Measurements from ENCODE around the gene CCR7.
"Not testable (repeated sequence)": the region's sequence is repeated elsewhere in the genome, so short reads cannot be mapped to it uniquely, and the experiment has no call there.

CCR7 gene

DNA sequence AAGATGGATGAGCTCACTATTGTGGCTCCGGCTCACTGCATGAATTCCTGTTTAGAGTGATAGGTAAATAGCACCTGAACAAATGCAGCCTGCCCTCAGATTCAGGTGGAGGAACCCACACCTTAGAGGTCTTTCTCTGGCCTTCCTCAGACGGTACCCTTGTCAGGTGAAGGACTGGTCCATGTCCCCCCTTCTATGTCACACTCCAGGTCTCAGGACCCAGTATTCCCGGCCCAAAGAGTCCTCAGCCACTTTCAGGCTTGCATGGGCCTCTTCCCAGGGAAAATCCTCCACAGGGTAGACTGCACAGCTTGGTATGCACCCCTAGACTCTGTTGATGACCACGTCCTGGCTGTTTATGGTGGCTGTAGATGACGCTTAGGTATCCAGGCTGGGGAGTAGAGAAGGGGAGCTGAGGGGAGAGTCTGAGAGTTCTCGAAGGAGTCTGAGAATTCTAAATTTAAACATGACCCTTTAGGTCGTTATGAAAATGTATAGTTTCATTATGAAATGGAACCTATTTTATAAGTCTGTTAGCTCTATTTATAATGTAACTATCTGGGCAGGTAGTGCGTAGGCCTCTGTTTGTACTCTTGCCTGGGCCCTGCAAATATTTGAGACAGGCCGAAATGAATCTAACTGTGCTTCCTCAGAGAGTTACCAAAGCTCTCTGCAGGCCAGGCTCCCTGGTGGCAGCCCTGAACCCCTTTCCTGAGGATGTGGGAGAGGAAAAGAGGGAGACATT is 32.5 kb upstream of the CCR7 start:
- DNase-seq (ENCODE audit: low read depth in 2 of 2), result no peak

DNA sequence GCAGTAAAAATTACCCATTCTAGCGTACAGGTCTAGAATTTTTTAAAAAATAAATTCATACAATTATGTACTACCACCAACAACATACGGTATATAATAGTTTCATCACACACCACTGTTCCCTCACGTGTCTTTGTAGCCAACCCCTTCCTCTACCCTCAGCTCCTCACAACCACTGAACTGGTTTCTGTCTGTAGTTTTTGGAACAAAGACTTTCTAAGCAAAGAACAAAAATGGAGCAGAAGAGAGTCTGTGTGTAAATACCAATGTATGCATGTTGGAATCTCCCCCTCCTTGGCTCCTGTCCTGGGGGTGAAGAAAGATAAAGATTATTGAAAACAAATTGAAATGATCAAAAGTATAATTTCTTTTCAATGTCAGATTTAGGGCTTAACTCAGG is 31.9 kb upstream of the CCR7 start:
- no peak for DNase-seq (ENCODE audit: low read depth in 2 of 2)

DNA sequence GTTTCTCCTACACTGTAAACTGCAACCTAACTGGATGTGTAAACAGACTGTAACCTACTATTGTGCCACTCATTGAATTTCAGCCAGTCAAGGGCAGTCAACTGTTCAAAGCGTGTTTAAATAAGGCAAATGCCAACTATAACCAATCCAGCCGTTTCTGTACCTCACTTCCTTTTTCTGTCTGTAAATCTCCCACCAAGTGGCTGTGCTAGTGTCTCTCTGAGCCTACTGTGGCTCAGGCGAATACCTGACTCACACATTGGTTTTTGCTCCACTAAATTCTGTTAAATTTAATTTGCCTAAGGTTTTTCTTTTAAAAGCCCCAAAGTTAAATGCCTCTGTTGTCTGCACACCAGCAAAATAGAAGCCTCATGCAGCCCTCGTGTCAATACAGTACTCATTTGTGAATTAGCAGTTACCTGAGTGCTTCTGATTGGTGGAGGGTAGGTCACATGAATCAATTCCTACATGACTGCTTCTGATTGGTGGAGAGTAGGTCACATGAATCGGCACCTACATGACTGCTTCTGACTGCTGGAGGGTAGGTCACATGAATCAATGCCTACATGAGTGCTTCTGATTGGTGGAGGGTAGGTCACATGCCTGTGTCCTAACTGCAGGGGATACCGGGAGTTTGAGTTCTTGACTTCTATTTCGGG is 31.1 kb upstream of the CCR7 start:
- no peak for DNase-seq (ENCODE audit: low read depth in 2 of 2)

DNA sequence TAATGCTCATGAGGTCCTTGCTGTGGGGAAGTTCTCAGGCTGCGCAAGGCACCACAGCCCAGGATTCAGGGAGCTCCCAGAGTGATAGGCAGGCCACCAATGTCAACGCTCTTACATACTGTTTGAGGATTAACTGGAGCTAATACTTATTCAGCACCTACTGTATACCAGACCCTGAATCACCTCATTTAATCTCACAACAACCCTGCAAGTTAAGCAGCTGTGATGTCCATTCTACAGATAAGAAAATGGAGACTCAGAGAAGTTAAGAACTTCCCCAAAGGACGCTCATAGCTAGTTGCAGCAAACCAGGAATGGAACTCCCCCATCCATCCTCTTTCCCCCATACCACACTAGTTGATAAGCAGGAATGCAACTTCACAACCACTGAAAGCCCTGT is 25.5 kb upstream of the CCR7 start:
- DNase-seq (ENCODE audit: low read depth in 2 of 2), result no peak

DNA sequence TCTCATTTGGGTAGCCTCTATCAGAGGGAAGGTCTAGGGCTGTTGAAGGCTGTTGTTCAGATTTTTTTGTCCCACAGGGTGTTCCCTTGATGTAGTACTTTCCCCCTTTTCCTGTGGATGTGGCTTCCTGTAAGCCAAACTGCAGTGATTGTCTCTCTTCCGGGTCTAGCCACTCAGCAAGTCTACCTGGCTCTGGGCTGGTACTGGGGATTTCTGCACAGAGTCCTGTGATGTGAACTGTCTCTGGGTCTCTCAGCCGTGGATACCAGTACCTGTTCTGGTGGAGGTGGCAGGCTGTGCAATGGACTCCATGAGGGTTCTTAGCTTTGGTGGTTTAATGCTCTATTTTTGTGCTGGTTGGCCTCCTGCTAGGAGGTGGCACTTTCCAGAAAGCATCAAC is 23.3 kb upstream of the CCR7 start:
- no peak for DNase-seq (ENCODE audit: low read depth in 2 of 2)

DNA sequence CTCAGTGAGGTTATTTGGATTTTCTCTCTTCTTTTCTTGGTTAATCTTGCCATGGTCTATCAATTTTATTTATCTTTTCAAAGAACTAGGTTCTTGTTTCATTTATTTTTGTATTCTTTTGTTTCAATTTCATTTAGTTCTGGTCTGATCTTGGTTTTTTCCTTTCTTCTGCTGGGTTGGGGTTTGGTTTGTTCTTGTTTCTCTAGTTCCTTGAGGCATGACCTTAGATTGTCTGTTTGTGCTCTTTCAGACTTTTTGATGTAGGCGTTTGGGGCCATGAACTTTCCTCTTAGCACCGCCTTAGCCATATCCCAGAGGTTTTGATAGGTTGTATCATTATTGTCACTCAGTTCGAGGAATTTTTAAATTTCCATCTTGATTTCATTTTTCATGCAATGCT is 21.0 kb upstream of the CCR7 start:
- DNase-seq (ENCODE audit: low read depth in 2 of 2), result not testable (repeated sequence)

DNA sequence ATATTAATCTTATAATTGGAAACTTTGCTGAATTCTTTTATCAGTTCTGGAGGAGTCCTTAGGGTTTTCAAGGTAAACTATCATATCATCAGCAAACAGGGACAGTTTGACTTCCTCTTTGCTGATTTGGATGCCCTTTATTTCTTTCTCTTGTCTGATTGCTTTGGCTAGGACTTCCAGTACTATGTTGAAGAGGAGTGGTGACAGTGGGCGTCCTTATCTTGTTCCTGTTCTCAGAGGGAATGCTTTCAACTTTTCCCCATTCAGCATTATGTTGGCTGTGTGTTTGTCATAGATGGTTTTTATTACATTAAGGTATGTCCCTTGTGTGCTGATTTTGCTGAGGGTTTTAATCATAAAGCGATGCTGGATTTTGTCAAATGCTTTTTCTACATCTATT is 19.7 kb upstream of the CCR7 start:
- DNase-seq (ENCODE audit: low read depth in 2 of 2), result not testable (repeated sequence)

DNA sequence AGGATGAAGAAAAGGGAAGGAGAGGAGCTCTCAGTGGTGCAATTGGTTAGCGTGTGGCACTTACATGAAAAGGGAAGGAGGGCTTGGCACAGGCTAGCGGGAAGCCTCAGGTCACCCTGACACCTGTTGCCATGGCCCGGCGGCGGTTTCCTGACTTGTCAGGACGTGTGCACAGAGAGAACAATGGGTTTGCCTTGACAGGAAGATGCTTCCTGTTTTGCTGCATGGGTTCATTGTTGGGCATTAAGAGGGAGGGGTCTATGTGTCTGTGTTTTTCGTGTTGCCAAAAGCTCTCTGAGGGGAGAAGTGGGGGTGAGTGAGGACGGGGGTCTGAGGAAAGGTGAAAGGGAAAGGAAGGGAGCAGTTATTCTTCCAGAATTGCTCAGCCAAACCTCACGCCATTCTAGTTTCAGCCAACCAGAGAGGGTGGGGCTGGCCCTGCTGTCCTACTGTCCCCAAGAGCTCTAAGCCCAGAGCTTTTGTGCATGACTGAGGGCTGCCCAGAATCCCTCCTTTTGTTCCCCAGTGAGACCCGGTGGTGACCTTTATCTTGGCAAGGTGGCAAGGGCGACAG is 17.1 kb upstream of the CCR7 start:
- DNase-seq (ENCODE audit: low read depth in 2 of 2), result no peak

DNA sequence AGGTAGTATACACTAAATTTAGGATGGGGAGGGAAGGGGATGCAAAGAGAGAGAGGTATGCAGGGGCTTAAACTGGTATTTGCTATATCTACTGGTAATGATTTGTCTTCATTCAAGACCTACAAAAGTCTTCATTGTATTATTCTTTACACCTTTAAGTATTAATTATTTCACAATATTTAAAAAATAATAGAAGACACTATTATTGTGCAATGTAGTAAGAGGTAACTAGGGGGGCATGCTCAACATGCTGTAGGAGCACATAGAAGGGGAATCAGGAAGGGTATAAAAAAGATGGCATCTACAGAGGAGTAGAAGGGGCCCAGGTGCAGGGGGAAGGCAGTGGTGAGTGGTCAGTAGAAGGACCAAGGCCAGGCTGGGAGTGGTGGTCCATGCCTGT is 14.9 kb upstream of the CCR7 start:
- DNase-seq (ENCODE audit: low read depth in 2 of 2), result no peak

DNA sequence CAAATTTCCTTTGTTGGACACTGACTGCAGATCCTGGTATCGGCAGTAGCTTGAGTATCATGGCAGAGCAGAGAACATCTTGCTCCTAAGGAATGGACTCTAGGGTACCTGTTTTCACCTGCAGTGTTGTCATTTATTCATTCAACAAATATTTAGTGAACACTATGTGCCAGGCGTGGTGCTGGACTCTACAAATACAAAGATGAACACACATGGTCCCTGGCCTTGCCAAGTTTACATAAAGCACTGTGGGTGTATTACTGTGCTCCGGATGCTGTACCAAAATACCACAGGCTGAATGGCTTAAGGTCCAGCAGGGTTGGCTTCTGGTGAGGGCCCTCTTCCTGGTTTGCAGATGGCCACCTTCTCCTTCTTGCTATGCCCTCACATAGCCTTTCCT is 14.2 kb upstream of the CCR7 start:
- no peak for DNase-seq (ENCODE audit: low read depth in 2 of 2)

DNA sequence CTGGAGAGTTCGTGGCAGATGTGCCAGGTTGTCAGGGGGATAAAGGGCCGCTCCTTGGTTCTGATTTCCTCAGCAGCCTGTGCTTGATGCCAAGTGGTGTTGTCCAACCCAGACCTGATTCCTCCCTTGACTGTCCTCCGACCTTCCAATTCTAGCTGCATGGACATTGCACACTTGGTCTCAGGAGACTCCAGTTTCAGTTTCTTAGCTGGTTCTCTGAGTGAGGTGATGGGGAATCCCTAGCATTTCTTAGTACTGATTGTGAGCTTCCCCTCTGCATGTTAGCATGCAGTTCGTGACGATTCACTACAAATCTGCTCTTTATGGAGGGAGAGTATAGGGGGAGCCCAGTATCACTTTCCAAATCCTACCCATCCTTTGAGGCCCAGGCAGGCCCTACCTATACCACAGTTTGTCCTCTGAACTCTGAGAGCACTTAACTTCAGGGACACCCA is 12.4 kb upstream of the CCR7 start:
- DNase-seq (ENCODE audit: low read depth in 2 of 2), result no peak

DNA sequence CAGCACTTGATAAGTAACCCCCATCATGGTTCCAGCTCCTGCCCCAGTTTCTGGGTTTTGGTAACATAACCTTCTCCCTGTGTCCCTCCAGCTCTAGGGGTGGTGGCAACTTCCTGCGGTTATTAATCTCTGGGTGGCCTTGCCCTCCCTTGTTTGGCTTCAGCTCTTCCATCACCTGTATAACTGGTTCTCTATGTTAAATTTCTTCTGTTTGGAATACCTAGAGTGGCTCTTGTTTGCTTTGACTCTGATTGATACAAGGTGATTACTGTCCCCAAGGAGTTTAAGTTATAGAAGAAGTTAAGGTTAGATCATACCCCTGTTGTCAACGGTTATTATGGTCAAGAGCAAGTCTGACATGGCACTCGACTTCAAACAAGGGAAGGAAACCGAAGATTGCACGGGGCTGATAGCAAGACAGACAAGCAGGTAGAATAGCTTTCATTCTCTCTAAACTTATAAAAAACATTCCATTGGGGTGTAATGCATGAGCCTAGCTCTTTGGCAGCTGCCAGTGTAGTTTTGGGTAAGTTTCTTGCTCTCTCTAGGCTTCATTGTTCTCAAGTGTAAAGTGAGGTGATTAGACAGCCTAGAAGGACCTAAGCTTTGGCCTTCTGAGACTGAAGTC is 11.0 kb upstream of the CCR7 start:
- no peak for DNase-seq (ENCODE audit: low read depth in 2 of 2)

DNA sequence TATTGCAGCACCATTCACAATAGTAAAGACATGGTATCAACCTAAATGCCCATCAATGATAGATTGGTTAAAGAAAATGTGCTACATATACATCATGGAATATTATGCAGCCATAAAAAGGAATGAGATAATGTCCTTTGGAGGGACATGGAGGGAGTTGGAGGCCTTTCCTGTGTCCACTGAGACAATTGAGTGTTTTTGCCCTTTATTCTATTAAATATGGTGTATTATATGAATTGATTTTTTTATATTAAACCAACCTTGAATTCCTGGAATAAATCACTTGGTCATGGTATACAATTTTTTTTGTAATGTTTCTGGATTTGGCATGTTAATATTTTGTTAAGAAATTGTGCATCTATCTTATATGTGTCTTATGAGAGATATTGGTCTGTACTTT is 9.0 kb upstream of the CCR7 start:
- no peak for DNase-seq (ENCODE audit: low read depth in 2 of 2)

DNA sequence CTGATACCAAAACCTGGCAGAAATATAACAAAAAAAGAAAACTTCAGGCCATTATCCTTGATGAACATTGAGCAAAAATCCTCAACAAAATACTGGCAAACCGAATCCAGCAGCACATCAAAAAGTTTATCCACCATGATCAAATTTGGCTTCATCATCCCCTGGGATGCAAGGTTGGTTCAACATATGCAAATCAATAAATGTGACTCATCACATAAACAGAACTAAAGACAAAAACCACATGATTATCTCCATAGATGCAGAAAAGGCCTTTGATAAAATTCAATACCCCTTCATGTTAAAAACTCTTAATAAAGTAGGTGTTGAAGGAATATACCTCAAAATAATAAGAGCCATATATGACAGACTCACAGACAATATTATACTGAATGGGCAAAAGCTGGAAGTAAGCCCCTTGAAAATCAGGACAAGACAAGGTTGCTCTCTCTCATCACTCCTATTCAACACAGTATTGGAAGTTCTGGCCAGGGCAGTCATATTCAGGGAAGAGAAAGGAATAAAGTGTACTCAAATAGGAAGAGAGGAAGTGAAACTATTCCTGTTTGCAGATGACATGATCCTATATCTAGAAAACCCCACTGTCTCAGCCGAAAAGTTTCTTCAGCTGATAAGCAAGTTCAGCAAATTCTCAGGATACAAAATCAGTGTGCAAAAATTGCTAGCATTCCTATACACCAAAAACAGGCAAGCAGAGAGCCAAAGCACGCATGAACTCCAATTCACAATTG is 7.1 kb upstream of the CCR7 start:
- DNase-seq (ENCODE audit: low read depth in 2 of 2), result not testable (repeated sequence)

DNA sequence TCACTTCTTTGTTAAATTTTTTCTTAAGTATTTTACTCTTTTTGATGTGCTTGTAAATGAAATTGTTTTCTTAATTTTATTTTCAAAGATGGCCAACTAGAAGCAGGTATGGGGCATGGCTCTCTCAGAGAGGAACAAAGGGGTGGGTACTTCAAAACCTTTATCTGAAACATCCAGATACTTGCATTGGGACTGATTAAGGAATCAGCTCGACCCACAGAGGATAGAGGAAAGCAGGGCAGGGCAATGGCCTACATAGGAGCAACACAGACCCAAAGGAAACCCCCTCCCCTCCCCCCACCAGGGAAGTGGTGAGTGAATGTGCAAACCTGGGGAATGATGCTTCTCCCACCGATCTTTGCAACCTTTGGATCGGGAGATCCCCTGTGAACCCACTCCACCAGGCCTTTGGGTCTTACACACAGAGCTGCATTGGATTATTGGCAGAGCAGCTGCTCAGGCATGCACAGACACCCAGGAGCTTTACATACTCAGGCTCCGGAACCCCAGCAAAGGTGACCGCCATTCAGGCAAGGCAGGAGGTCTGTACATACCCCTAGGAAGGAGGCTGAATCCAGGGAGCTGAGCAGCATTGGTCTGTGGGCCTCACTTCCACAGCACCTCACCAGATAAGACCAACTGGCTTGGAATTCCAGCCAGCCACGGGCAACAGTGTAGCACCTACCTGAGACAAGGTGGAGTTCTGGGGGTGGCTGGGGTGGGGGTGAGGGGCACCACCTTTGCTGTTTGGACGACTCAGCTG is 3.0 kb upstream of the CCR7 start:
- no peak for DNase-seq (ENCODE audit: low read depth in 2 of 2)

DNA sequence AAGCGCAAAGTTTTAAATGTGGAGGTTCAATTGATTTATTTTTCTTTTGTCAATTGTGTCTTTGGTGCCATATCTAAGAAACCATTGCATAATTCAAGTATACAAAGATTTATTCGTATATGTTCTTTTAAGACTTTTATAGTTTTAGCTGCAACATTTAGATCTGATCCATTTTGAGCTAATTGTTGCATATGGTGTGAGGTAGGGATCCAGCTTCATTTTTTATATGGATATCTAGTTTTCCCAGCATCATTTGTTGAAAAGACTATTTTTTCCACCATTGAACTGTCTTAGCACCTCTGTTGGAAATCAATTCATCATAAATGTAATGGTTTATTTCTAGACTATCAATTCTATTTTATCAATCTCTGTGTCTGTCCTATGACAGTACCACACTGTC is 2.1 kb upstream of the CCR7 start:
- no peak for DNase-seq (ENCODE audit: low read depth in 2 of 2)

DNA sequence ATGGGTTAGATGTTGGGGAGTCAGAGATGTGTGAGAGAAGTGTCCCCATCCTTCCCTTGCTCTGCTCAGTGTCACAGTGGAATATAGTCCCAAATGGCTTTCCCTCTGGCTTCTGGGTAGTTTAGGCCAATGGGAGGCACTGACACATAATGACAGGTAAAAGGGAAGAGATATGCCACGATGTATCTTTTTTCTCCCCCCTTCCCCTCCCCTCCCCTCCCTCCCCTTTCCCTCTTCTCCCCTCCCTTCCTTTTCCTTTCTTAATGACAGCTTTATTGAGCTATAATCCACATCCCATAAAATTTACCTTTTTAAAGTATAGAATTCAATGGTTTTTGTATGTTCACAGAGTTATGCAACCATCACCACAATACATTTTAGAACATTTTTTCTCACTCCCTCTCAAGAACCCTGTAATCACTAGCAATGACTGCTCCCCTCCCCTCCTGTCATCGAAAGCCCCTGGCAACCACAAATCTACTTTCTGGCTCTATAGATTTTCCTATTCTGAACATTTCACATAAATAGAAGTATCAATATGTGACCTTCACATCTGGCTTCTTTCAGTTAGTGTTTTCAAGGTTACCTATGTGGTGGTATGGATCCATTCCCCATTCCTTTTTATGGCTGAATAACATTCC is 617 bp upstream of the CCR7 start:
- no peak for DNase-seq (ENCODE audit: low read depth in 2 of 2)

DNA sequence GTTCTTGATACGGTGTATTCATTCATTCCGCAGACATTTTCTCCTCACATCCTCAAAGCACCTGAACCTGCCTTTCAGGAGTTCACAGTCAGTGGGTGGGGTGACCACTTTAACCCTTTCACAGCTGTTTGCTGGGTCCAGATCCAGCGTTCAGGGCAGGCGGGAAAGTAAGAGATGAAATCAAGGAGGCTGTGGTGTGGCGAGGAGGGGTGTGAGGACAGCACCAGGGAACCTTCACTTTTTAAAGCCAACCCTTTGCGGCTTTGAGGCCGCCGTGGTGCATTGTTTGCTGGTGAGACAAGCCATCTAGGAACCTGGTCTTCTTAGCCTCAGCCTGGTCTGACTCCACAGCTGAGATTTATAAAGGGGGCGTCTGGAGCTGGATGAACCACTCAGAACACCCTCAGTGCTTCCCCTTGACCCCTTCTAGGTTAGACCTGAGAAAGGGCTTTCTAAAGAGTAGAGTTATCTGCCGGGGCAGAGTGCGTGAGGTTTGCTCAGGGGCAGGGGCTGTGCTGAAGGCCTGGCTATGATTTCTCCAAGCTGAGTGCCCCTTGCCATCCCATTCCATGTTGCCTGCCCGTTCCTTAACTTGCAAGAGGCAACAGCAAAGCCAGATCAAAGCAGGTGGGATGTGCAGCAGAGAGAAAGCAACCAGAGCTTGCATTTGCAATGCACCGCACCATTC is 933 bp downstream of the CCR7 start:
- no peak for DNase-seq (ENCODE audit: low read depth in 2 of 2)

DNA sequence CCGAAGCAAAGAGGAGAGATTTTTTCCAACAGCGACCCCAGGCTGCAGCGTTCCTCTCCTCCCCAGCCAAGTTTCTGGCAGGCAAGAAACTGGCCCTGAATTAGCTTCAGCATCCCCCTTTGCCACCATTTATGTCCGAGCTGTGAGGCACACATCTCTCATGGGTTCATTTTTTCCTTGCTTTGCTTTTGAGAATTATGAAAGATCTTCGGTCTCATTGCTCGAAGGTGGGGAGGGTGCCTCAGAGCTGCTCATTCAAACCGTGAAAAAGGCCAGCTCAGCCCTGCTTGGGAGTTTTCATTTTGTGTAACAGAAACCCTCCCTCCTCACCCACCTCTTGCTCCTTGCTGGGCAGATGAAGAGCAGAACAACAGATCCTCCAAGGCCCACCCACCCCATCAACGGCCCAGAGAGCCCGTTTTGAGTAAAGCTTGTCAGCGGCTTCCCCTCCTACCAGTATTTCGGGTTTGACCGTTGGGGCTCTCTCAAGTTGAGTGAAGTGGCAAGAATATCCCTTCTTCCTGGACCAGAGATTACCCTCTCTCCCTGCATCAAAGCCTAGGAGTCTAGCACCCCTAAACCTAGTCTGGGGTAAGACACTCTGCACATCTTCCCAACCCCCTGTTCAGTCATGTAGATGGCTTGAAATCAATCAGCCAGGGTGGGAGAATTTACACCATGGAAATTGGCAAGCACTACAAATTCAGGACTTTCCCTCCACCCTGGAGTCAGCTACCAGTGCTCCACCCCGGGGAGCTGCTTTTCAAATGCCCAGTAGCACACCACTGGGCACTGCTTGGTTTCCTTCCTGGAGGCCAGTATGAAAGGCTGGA is 1.8 kb downstream of the CCR7 start:
- no peak for DNase-seq (ENCODE audit: low read depth in 2 of 2)

All from stimulated activated CD8-positive, alpha-beta memory T cell treated with anti-CD3 and anti-CD28 coated beads, Interleukin-2, amount 100 ng/mL, for 1 hour (primary cell).